Gastrocnemius medialis (tissue), 4 donors: ENCODE measurements around the gene KPNA3. TPM values are rescaled to one million over a fixed set of nuclear protein-coding genes. Genes with fewer than 3 reads are reported as not detected.

ENCODE experiments used
- ATAC-seq, 2 donors: fragments of 150-250 bp; one replicate each; pipeline ENCODE4 v1.9.1; 2016
- DNase-seq, 2 donors: peaks; one replicate each; pipeline ENCODE4 v3.0.0-alpha.2; 2019
- H3K27ac ChIP-seq, 4 donors: fragments of 200-600 bp; sonication (generic); 1 replicate in 1 of 4; 2 replicates in 3 of 4; pipeline ENCODE4 v1.5.1; 2016 to 2018; ENCODE audit warnings: mild to moderate bottlenecking in 2 of 4, moderate library complexity in 1 of 4
- H3K27me3 ChIP-seq, 3 donors: fragments of 200-600 bp; sonication (generic) in 2 of 3; 1 replicate in 1 of 3; 2 replicates in 2 of 3; pipeline versions ENCODE4 v1.5.1 to v1.6.0; 2016 to 2019; ENCODE audit warnings: mild to moderate bottlenecking in 1 of 3, moderate library complexity in 1 of 3
- H3K36me3 ChIP-seq, 2 donors: fragments of 200-600 bp; sonication (generic) in 1 of 2; one replicate each; pipeline ENCODE4 v1.5.1; 2017 to 2018
- H3K4me1 ChIP-seq, 2 donors: fragments of 200-600 bp; sonication (generic) in 1 of 2; one replicate each; pipeline ENCODE4 v1.5.1; 2016 to 2017; ENCODE audit warnings: mild to moderate bottlenecking in 2 of 2
- H3K4me3 ChIP-seq, 4 donors: fragments of 200-600 bp; sonication (generic) in 3 of 4; 1 replicate in 1 of 4; 2 replicates in 3 of 4; pipeline ENCODE4 v1.5.1; 2016 to 2019; ENCODE audit warnings: mild to moderate bottlenecking in 2 of 4
- H3K9me3 ChIP-seq, 3 donors: fragments of 200-600 bp; sonication (generic) in 2 of 3; 1 replicate in 1 of 3; 2 replicates in 2 of 3; pipeline ENCODE4 v1.5.1; 2016 to 2019
- POLR2A ChIP-seq, 2 donors: fragments of 450-650 bp; IDR thresholded peaks; one replicate each; pipeline ENCODE4 v1.6.1; 2017; ENCODE audit warnings: antibody characterized with exemption in 2 of 2, mild to moderate bottlenecking in 2 of 2, moderate library complexity in 2 of 2
- in situ Hi-C, 4 donors: fragments of 200-750 bp; cut with MboI; loops; one replicate each; pipeline versions ENCODE4 v1.15.0 to v1.8.0; 2017; ENCODE audit warnings: low sequenced_read_pairs in 4 of 4
- intact Hi-C: fragments of 100-400 bp; cut with DNase I; formaldehyde crosslinking; loops from one replicate; pipeline ENCODE4 v1.15.1; 2023; ENCODE audit warnings: low total_unique reads
- total RNA-seq, 4 donors: library from RNA; depleted of rRNA; stranded (reverse); fragments of >200 nt; gene quantifications; one replicate each; pipeline versions ENCODE4 v1.1.0 to v1.2.3, GENCODE V29; 2016
- TF ChIP-seq, protein P1 (sequence below), 5 experiments: fragments of 450-650 bp in 3 of 5; fragments of 200-600 bp in 2 of 5; sonication (generic) in 2 of 5; IDR thresholded peaks in 4 of 5; conservative IDR thresholded peaks in 1 of 5; 1 replicate in 4 of 5; 2 replicates in 1 of 5; pipeline ENCODE4 v1.5.1; 2016 to 2019; ENCODE audit warnings: antibody characterized with exemption in 5 of 5, mild to moderate bottlenecking in 3 of 5, moderate library complexity in 3 of 5

Gene KPNA3
- total RNA-seq, 4 donors from 2014 or later, result 73.3 to 154 (median 113) TPM

- no peaks in the 10 kb centered on the region for H3K36me3 ChIP-seq
- no peaks in the 10 kb centered on the region for H3K27me3 ChIP-seq
- no peak for TF ChIP-seq POLR2A (IDR thresholded peaks at IDR 0.05)
- TF ChIP-seq, protein P1, sequence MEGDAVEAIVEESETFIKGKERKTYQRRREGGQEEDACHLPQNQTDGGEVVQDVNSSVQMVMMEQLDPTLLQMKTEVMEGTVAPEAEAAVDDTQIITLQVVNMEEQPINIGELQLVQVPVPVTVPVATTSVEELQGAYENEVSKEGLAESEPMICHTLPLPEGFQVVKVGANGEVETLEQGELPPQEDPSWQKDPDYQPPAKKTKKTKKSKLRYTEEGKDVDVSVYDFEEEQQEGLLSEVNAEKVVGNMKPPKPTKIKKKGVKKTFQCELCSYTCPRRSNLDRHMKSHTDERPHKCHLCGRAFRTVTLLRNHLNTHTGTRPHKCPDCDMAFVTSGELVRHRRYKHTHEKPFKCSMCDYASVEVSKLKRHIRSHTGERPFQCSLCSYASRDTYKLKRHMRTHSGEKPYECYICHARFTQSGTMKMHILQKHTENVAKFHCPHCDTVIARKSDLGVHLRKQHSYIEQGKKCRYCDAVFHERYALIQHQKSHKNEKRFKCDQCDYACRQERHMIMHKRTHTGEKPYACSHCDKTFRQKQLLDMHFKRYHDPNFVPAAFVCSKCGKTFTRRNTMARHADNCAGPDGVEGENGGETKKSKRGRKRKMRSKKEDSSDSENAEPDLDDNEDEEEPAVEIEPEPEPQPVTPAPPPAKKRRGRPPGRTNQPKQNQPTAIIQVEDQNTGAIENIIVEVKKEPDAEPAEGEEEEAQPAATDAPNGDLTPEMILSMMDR (IDR thresholded peaks at IDR 0.05 in 4 of 5, conservative IDR thresholded peaks at IDR 0.05 in 1 of 5), result no peak
- no peaks in the 10 kb centered on the region for H3K4me1 ChIP-seq
- H3K4me3 ChIP-seq, result no peak overlapping the region
- no peak overlapping the region for H3K27ac ChIP-seq
- H3K9me3 ChIP-seq, result no peaks in the 10 kb centered on the region
- intact Hi-C loops, result no loop called here
- ATAC-seq (no peak), DNase-seq (no peak)
- in situ Hi-C loops, result no loop called here
Observed at GRCh38 chr13:49802426-49802825, 9.9 kb upstream of the KPNA3 start.

GRCh38 chr13:49791711-49792549 lies 552 bp downstream of the KPNA3 start:
- intact Hi-C loops, result loop anchor here (1.0 to 5.0 kb wide), 10 partner anchors 55 to 1661 kb away; partner anchors contain the start of genes EBPL, INTS6, RCBTB1 and SPRYD7
- ATAC-seq (peak; percentile 23 to 45), DNase-seq (peak; percentile 31 to 39)
- in situ Hi-C loops, result loop anchor here in 1 of 4 donors (10.0 kb wide), 1 partner anchor 97 kb away; the partner anchor contains the start of gene EBPL
- Histone ChIP-seq H3K4me3 (peak overlapping the region; percentile 73 to 91 (median 76)), H3K27me3 (no peaks in the 10 kb centered on the region), H3K9me3 (no peaks in the 10 kb centered on the region), H3K36me3 (no peaks in the 10 kb centered on the region), H3K27ac (peak overlapping the region; percentile 92 to 98 (median 94)), H3K4me1 (peaks cover 36 to 37% of the 10 kb centered on the region in 2 donors)
- TF ChIP-seq POLR2A (IDR thresholded peaks at IDR 0.05), result peak in 1 of 2 donors; percentile 71
- TF ChIP-seq, protein P1 (IDR thresholded peaks at IDR 0.05 in 4 of 5, conservative IDR thresholded peaks at IDR 0.05 in 1 of 5), result no peak

GRCh38 chr13:49791315-49791710 lies 1.2 kb downstream of the KPNA3 start:
- TF ChIP-seq, protein P1 (IDR thresholded peaks at IDR 0.05 in 4 of 5, conservative IDR thresholded peaks at IDR 0.05 in 1 of 5), result peak in 1 of 5 experiments; percentile 17
- TF ChIP-seq POLR2A (IDR thresholded peaks at IDR 0.05), result no peak
- no peaks in the 10 kb centered on the region for H3K9me3 ChIP-seq
- H3K36me3 ChIP-seq, result no peaks in the 10 kb centered on the region
- ATAC-seq (peak in 1 of 2 donors; percentile 43), DNase-seq (peak in 1 of 2 donors; percentile 20)
- H3K27ac ChIP-seq, result peak overlapping the region; percentile 92 to 98 (median 94)
- in situ Hi-C loops (loop anchor here in 1 of 4 donors (10.0 kb wide), 1 partner anchor 97 kb away; the partner anchor contains the start of gene EBPL), intact Hi-C loops (loop anchor here (5.0 kb wide), 5 partner anchors 56 to 1219 kb away; partner anchors contain the start of gene RCBTB1)
- no peaks in the 10 kb centered on the region for H3K27me3 ChIP-seq
- peak overlapping the region; percentile 73 to 91 (median 76) for H3K4me3 ChIP-seq
- peaks cover 40 to 43% of the 10 kb centered on the region in 2 donors for H3K4me1 ChIP-seq

- Histone ChIP-seq H3K4me1 (peaks cover 54 to 57% of the 10 kb centered on the region in 2 donors), H3K4me3 (no peak overlapping the region), H3K36me3 (no peaks in the 10 kb centered on the region), H3K27me3 (no peaks in the 10 kb centered on the region), H3K9me3 (no peaks in the 10 kb centered on the region), H3K27ac (peak overlapping the region in 3 of 4 donors; percentile 92 to 95 (median 92))
- no peak for ATAC-seq
- in situ Hi-C loops, result loop anchor here in 2 of 4 donors (10.0 kb wide), 1 partner anchor 95 kb away; the partner anchor contains the start of gene EBPL (in 2 of the 2)
- intact Hi-C loops, result loop anchor here (5.0 kb wide), 5 partner anchors 57 to 1218 kb away; partner anchors contain the start of gene RCBTB1
- no peak for DNase-seq
- TF ChIP-seq, protein P1 (IDR thresholded peaks at IDR 0.05 in 4 of 5, conservative IDR thresholded peaks at IDR 0.05 in 1 of 5), result no peak
- no peak for TF ChIP-seq POLR2A (IDR thresholded peaks at IDR 0.05)
Observed at GRCh38 chr13:49789968-49790367, 2.5 kb downstream of the KPNA3 start.
